Measurements from ENCODE around the gene RFTN1.

The RFTN1 gene

DNA sequence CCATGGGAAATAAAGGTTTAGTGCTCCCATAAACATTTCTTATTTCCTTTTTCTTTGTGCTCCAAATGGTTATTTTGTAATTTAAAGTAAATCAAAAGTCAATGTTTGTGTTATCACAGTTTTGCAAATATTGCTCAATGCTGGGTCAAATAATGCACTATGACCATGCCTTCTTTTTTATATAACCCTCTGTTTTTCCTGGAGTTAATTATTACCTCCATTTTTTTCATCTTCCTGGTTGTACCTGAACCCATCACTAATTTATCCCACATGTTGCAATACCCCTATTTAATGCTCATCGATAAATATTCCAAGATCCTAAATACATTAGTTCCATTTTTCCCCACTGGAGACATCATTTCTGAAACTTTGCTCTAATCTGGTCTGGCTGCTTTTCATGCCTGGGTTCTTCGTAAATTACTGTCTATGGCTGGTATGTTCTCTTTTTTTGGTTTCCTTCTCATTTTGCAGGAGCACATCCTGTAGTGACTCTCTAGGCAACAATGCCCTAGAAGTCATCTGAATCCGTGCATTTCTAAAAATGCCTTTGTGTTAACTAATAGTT, 182.1 kb downstream of the RFTN1 start:
- Histone ChIP-seq H3K9me2 (replicated peaks; ENCODE audit: low read depth, low read length) (no peaks in the 10 kb centered on the region), H3K79me2 (ENCODE audit: insufficient read depth, low read length) (peaks cover 21% of the 10 kb centered on the region; the same call in 1 of the 2 replicates), H3K9me3 (ENCODE audit: insufficient read depth, low read depth, low read length) (peaks cover 11% of the 10 kb centered on the region; the same call in 1 of the 2 replicates), H2AFZ (ENCODE audit: low read length) (no peak overlapping the region), H4K20me1 (ENCODE audit: insufficient read depth, low read length, poor library complexity, severe bottlenecking) (no peaks in the 10 kb centered on the region), H3K9ac (ENCODE audit: low read depth, low read length, poor library complexity, severe bottlenecking) (no peak overlapping the region), H3K4me3 (ENCODE audit: low read length, poor library complexity, severe bottlenecking) (no peak overlapping the region), H3K27me3 (ENCODE audit: insufficient read depth, low read length, poor library complexity, severe bottlenecking) (no peaks in the 10 kb centered on the region), H3K36me3 (ENCODE audit: insufficient read depth, low read length) (peaks cover 66% of the 10 kb centered on the region), H3K4me1 (ENCODE audit: insufficient read depth, low read length, poor library complexity, severe bottlenecking) (no peaks in the 10 kb centered on the region), H3K4me2 (ENCODE audit: low read depth, low read length, poor library complexity, severe bottlenecking) (no peak overlapping the region), H3F3A (ENCODE audit: low read depth) (no peaks in the 10 kb centered on the region)
- TF ChIP-seq, protein P1, sequence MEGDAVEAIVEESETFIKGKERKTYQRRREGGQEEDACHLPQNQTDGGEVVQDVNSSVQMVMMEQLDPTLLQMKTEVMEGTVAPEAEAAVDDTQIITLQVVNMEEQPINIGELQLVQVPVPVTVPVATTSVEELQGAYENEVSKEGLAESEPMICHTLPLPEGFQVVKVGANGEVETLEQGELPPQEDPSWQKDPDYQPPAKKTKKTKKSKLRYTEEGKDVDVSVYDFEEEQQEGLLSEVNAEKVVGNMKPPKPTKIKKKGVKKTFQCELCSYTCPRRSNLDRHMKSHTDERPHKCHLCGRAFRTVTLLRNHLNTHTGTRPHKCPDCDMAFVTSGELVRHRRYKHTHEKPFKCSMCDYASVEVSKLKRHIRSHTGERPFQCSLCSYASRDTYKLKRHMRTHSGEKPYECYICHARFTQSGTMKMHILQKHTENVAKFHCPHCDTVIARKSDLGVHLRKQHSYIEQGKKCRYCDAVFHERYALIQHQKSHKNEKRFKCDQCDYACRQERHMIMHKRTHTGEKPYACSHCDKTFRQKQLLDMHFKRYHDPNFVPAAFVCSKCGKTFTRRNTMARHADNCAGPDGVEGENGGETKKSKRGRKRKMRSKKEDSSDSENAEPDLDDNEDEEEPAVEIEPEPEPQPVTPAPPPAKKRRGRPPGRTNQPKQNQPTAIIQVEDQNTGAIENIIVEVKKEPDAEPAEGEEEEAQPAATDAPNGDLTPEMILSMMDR (conservative IDR thresholded peaks at IDR 0.05; ENCODE audit: low read length): no peak
- TF ChIP-seq EZH2phosphoT487 (IDR thresholded peaks at IDR 0.05; ENCODE audit: borderline replicate concordance): no peak

DNA sequence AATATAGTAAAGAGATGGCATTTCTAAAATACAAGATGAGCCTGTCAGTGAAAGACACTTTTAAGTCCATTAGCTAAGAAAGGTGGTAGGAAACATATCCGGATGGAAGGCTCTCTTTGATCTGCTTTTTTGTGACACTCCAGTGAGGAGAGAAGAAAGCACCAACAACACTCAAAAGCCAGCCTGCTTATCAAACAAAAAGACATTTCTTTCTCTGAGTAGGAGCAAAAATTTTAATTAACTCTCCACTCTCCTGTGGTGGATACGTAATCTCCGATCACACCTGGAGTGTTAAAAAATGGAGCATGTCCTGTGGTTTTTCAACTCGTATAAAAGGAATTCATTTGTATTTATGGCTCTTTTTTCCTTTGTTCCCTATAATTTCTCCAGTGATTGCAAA, 183.1 kb downstream of the RFTN1 start:
- H3K27me3 ChIP-seq (ENCODE audit: insufficient read depth, low read length, poor library complexity, severe bottlenecking): no peaks in the 10 kb centered on the region
- peaks cover 75% of the 10 kb centered on the region for H3K36me3 ChIP-seq (ENCODE audit: insufficient read depth, low read length)
- no peak for TF ChIP-seq EZH2phosphoT487 (IDR thresholded peaks at IDR 0.05; ENCODE audit: borderline replicate concordance)
- TF ChIP-seq, protein P1 (conservative IDR thresholded peaks at IDR 0.05; ENCODE audit: low read length): no peak

DNA sequence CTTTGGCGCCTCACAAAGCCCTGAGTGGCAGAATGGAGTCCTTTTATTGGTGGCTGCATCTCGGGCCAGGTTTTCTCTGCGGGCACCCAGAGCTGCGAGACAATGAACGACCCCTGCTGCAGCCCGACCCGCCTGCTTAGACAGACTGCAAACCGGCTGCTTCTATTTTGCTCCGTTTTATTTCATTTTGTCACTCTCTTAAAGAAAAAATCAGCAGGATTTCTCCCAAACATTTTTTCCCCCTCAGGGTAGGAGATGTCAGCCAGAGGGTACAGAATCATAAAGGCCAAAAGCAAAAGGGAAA, 183.7 kb downstream of the RFTN1 start:
- no peak overlapping the region for H3K4me3 ChIP-seq (ENCODE audit: low read length, poor library complexity, severe bottlenecking)
- H3K9ac ChIP-seq (ENCODE audit: low read depth, low read length, poor library complexity, severe bottlenecking): no peak overlapping the region
- no peak overlapping the region for H2AFZ ChIP-seq (ENCODE audit: low read length)
- no peaks in the 10 kb centered on the region for H4K20me1 ChIP-seq (ENCODE audit: insufficient read depth, low read length, poor library complexity, severe bottlenecking)
- peaks cover 75% of the 10 kb centered on the region for H3K36me3 ChIP-seq (ENCODE audit: insufficient read depth, low read length)
- no peaks in the 10 kb centered on the region for H3K9me2 ChIP-seq (replicated peaks; ENCODE audit: low read depth, low read length)
- H3K79me2 ChIP-seq (ENCODE audit: insufficient read depth, low read length): peaks cover 11% of the 10 kb centered on the region; the same call in 1 of the 2 replicates
- H3K4me2 ChIP-seq (ENCODE audit: low read depth, low read length, poor library complexity, severe bottlenecking): no peak overlapping the region
- peaks cover 11% of the 10 kb centered on the region; the same call in 1 of the 2 replicates for H3K9me3 ChIP-seq (ENCODE audit: insufficient read depth, low read depth, low read length)
- no peaks in the 10 kb centered on the region for H3K27me3 ChIP-seq (ENCODE audit: insufficient read depth, low read length, poor library complexity, severe bottlenecking)
- no peak for TF ChIP-seq EZH2phosphoT487 (IDR thresholded peaks at IDR 0.05; ENCODE audit: borderline replicate concordance)
- TF ChIP-seq, protein P1 (conservative IDR thresholded peaks at IDR 0.05; ENCODE audit: low read length): no peak
- no peaks in the 10 kb centered on the region for H3F3A ChIP-seq (ENCODE audit: low read depth)
- no peaks in the 10 kb centered on the region for H3K4me1 ChIP-seq (ENCODE audit: insufficient read depth, low read length, poor library complexity, severe bottlenecking)

More for the DNA sequence above, 183.1 kb downstream of the RFTN1 start:
- Histone ChIP-seq H3K79me2 (ENCODE audit: insufficient read depth, low read length) (peaks cover 14% of the 10 kb centered on the region; the same call in 1 of the 2 replicates), H3K4me2 (ENCODE audit: low read depth, low read length, poor library complexity, severe bottlenecking) (no peak overlapping the region), H3K9ac (ENCODE audit: low read depth, low read length, poor library complexity, severe bottlenecking) (no peak overlapping the region), H3K4me3 (ENCODE audit: low read length, poor library complexity, severe bottlenecking) (no peak overlapping the region), H3K9me2 (replicated peaks; ENCODE audit: low read depth, low read length) (no peaks in the 10 kb centered on the region), H3F3A (ENCODE audit: low read depth) (no peaks in the 10 kb centered on the region), H3K9me3 (ENCODE audit: insufficient read depth, low read depth, low read length) (peaks cover 11% of the 10 kb centered on the region; the same call in 1 of the 2 replicates), H4K20me1 (ENCODE audit: insufficient read depth, low read length, poor library complexity, severe bottlenecking) (no peaks in the 10 kb centered on the region), H3K4me1 (ENCODE audit: insufficient read depth, low read length, poor library complexity, severe bottlenecking) (no peaks in the 10 kb centered on the region), H2AFZ (ENCODE audit: low read length) (no peak overlapping the region)

Measured in Loucy (cell line).